MM.1S (cell line): ENCODE data around the gene OR8G1.
"Not testable (repeated sequence)": the region's sequence is repeated elsewhere in the genome, so short reads cannot be mapped to it uniquely, and the experiment has no call there.

ENCODE experiments used
- DNase-seq: peaks from one replicate; pipeline ENCODE4 v3.0.0-alpha.2; 2015
- H2AFZ ChIP-seq: fragments of 300-600 bp; sonication (generic); 2 replicates; pipeline ENCODE4 v1.6.0; 2016; ENCODE audit warnings: antibody characterized with exemption, low read length
- H3F3A ChIP-seq: fragments of 300-600 bp; sonication (generic); 2 replicates; pipeline ENCODE4 v1.6.1; 2016; ENCODE audit warnings: mild to moderate bottlenecking, antibody characterized with exemption, low read length, moderate library complexity, mixed read lengths; ENCODE audit not compliant: insufficient read depth
- H3K27ac ChIP-seq: fragments of 300-600 bp; sonication (generic); 2 replicates; pipeline ENCODE4 v1.5.1; 2016; ENCODE audit warnings: mild to moderate bottlenecking, low read length
- H3K27me3 ChIP-seq: fragments of 300-600 bp; sonication (generic); replicated peaks from 2 replicates; pipeline ENCODE4 v1.6.0; 2016; ENCODE audit warnings: low read length; ENCODE audit not compliant: insufficient read depth
- H3K36me3 ChIP-seq: fragments of 300-600 bp; sonication (generic); replicated peaks from 2 replicates; pipeline ENCODE4 v1.6.1; 2016; ENCODE audit warnings: mild to moderate bottlenecking, low read length, mixed read lengths; ENCODE audit not compliant: insufficient read depth
- H3K4me1 ChIP-seq: fragments of 300-600 bp; sonication (generic); 2 replicates; pipeline ENCODE4 v1.6.1; 2016; ENCODE audit warnings: low read length, mixed read lengths
- H3K4me2 ChIP-seq: fragments of 300-600 bp; sonication (generic); 2 replicates; pipeline ENCODE4 v1.6.0; 2016; ENCODE audit warnings: low read depth, low read length
- H3K4me3 ChIP-seq: fragments of 300-600 bp; sonication (generic); 2 replicates; pipeline ENCODE4 v1.5.1; 2016; ENCODE audit warnings: low read length, mixed read lengths
- H3K79me2 ChIP-seq: fragments of 300-600 bp; sonication (generic); 2 replicates; pipeline ENCODE4 v1.6.1; 2016; ENCODE audit warnings: mixed run types, low read length, mixed read lengths
- H3K9ac ChIP-seq: fragments of 300-600 bp; sonication (generic); 2 replicates; pipeline ENCODE4 v1.6.1; 2016; ENCODE audit warnings: low read length, mixed read lengths
- H3K9me2 ChIP-seq: fragments of 300-600 bp; sonication (generic); replicated peaks from 2 replicates; pipeline ENCODE4 v1.6.1; 2016; ENCODE audit warnings: mild to moderate bottlenecking, low read length, mixed read lengths; ENCODE audit not compliant: insufficient read depth
- H3K9me3 ChIP-seq: fragments of 300-600 bp; sonication (generic); replicated peaks from 2 replicates; pipeline ENCODE4 v1.6.1; 2016; ENCODE audit warnings: mild to moderate bottlenecking, low read length, mixed read lengths; ENCODE audit not compliant: insufficient read depth
- H4K20me1 ChIP-seq: fragments of 300-600 bp; sonication (generic); 2 replicates; pipeline ENCODE4 v1.6.1; 2016; ENCODE audit warnings: mild to moderate bottlenecking, low read length, moderate library complexity, mixed read lengths; ENCODE audit not compliant: insufficient read depth
- CTCF ChIP-seq: fragments of 300-600 bp; sonication (generic); IDR thresholded peaks from 2 replicates; pipeline ENCODE4 v1.5.1; 2016; ENCODE audit warnings: antibody characterized with exemption, low read length, mixed read lengths
- EZH2 ChIP-seq: fragments of 300-600 bp; sonication (generic); optimal IDR thresholded peaks from 2 replicates; pipeline ENCODE3; 2017; ENCODE audit warnings: low read depth, mild to moderate bottlenecking, antibody characterized with exemption, low read length, mixed read lengths
- EZH2phosphoT487 ChIP-seq: fragments of 300-600 bp; sonication (generic); IDR thresholded peaks from 2 replicates; pipeline ENCODE4 v1.6.1; 2018; ENCODE audit warnings: antibody characterized with exemption, low read length

Gene OR8G1

GRCh38 chr11:124233376-124233775 lies 7.5 kb upstream of the OR8G1 start:
- H3K4me2 ChIP-seq, result no peak overlapping the region

GRCh38 chr11:124238512-124238911 lies 2.4 kb upstream of the OR8G1 start:
- no peak overlapping the region for H2AFZ ChIP-seq
- no peaks in the 10 kb centered on the region for H3F3A ChIP-seq
- H3K9ac ChIP-seq, result no peak overlapping the region
- H3K9me2 ChIP-seq, result no peaks in the 10 kb centered on the region
- no peaks in the 10 kb centered on the region for H3K4me1 ChIP-seq
- no peaks in the 10 kb centered on the region for H3K36me3 ChIP-seq
- no peaks in the 10 kb centered on the region for H3K27me3 ChIP-seq
- no peaks in the 10 kb centered on the region for H4K20me1 ChIP-seq
- no peaks in the 10 kb centered on the region for H3K9me3 ChIP-seq
- H3K4me2 ChIP-seq, result no peak overlapping the region
- DNase-seq, result no peak
- TF ChIP-seq CTCF (no peak), EZH2 (no peak), EZH2phosphoT487 (no peak)
- H3K79me2 ChIP-seq, result no peaks in the 10 kb centered on the region
- no peak overlapping the region for H3K4me3 ChIP-seq
- no peak overlapping the region for H3K27ac ChIP-seq

More at GRCh38 chr11:124233376-124233775, 7.5 kb upstream of the OR8G1 start:
- H3K36me3 ChIP-seq, result no peaks in the 10 kb centered on the region
- no peak overlapping the region for H3K4me3 ChIP-seq
- H3K9me3 ChIP-seq, result no peaks in the 10 kb centered on the region
- H3F3A ChIP-seq, result no peaks in the 10 kb centered on the region
- H3K9me2 ChIP-seq, result no peaks in the 10 kb centered on the region
- no peaks in the 10 kb centered on the region for H3K79me2 ChIP-seq
- no peak for TF ChIP-seq CTCF
- TF ChIP-seq EZH2, result no peak
- no peak for TF ChIP-seq EZH2phosphoT487
- H3K27ac ChIP-seq, result no peak overlapping the region
- H3K9ac ChIP-seq, result no peak overlapping the region
- no peak for DNase-seq
- no peaks in the 10 kb centered on the region for H3K27me3 ChIP-seq
- no peak overlapping the region for H2AFZ ChIP-seq
- no peaks in the 10 kb centered on the region for H3K4me1 ChIP-seq
- no peaks in the 10 kb centered on the region for H4K20me1 ChIP-seq

- not testable (repeated sequence) for H3K9me2 ChIP-seq, H2AFZ ChIP-seq, H3K36me3 ChIP-seq, H3K4me1 ChIP-seq, H3K4me3 ChIP-seq, H3F3A ChIP-seq, H3K27me3 ChIP-seq, H3K79me2 ChIP-seq, H3K9ac ChIP-seq, H4K20me1 ChIP-seq, DNase-seq, H3K27ac ChIP-seq, H3K4me2 ChIP-seq, H3K9me3 ChIP-seq
Measured at GRCh38 chr11:124249869-124250268, 9.0 kb downstream of the OR8G1 start.

- no peaks in the 10 kb centered on the region for H3K4me1 ChIP-seq
- TF ChIP-seq EZH2phosphoT487 (no peak), CTCF (no peak), EZH2 (no peak)
- H3K27me3 ChIP-seq, result no peaks in the 10 kb centered on the region
- H3K27ac ChIP-seq, result no peak within 1 kb of the TSS
- no peaks in the 10 kb centered on the region for H4K20me1 ChIP-seq
- H3K4me2 ChIP-seq, result no peak within 1 kb of the TSS
- no peaks in the 10 kb centered on the region for H3K79me2 ChIP-seq
- H3K9me2 ChIP-seq, result no peaks in the 10 kb centered on the region
- no peaks in the 10 kb centered on the region for H3K9me3 ChIP-seq
- DNase-seq, result no peak
- no peak within 1 kb of the TSS for H2AFZ ChIP-seq
- H3K36me3 ChIP-seq, result no peaks in the 10 kb centered on the region
- no peak within 1 kb of the TSS for H3K4me3 ChIP-seq
- H3K9ac ChIP-seq, result no peak within 1 kb of the TSS
- no peaks in the 10 kb centered on the region for H3F3A ChIP-seq
Measured at GRCh38 chr11:124256076-124256475, 15.2 kb downstream of the OR8G1 start, which contains the start of gene OR8G5. OR8G5 (plus strand) TSS chr11:124256376; CDS start chr11:124264932, 8,556 bp downstream.

- not testable (repeated sequence) for H3K9ac ChIP-seq, H3K9me3 ChIP-seq, H3K4me1 ChIP-seq, H3K36me3 ChIP-seq, H3K4me3 ChIP-seq, H3F3A ChIP-seq, DNase-seq, H3K79me2 ChIP-seq, H3K27me3 ChIP-seq, H3K4me2 ChIP-seq, H3K9me2 ChIP-seq, H2AFZ ChIP-seq, H4K20me1 ChIP-seq, H3K27ac ChIP-seq
Measured at GRCh38 chr11:124265041-124265440, 24.1 kb downstream of the OR8G1 start.

GRCh38 chr11:124270886-124271285 lies 30.0 kb downstream of the OR8G1 start:
- H3K79me2 ChIP-seq, H3K9ac ChIP-seq, H3K27me3 ChIP-seq, H3K9me2 ChIP-seq, H3K4me1 ChIP-seq, H3K36me3 ChIP-seq, H4K20me1 ChIP-seq, H3F3A ChIP-seq, H2AFZ ChIP-seq, H3K4me2 ChIP-seq, H3K27ac ChIP-seq, DNase-seq, H3K4me3 ChIP-seq, H3K9me3 ChIP-seq: not testable (repeated sequence)
